GM23338 (cell line): ENCODE results near the gene LRRC4B. TPM values are rescaled to one million over a fixed set of nuclear protein-coding genes. Genes with fewer than 3 reads are reported as not detected.

Experiments
- EZH2phosphoT487 ChIP-seq: fragments of 200-600 bp; sonication (generic); IDR thresholded peaks from one replicate; pipeline ENCODE4 v1.8.1; 2018; ENCODE audit warnings: antibody characterized with exemption; ENCODE audit not compliant: unreplicated experiment
- REST ChIP-seq: IDR thresholded peaks from one replicate; pipeline ENCODE4 v1.6.1; 2018; ENCODE audit warnings: antibody characterized with exemption; ENCODE audit not compliant: unreplicated experiment
- STAT1 ChIP-seq: IDR thresholded peaks from one replicate; pipeline ENCODE4 v1.6.1; 2016; ENCODE audit warnings: antibody characterized with exemption; ENCODE audit not compliant: unreplicated experiment
- ZNF114 ChIP-seq: fragments of 250-450 bp; sonication (Bioruptor Pico); IDR thresholded peaks from 2 replicates; pipeline ENCODE4 v1.5.0; 2020; ENCODE audit warnings: mild to moderate bottlenecking, moderate library complexity
- ZNF331 ChIP-seq: fragments of 250-450 bp; sonication (Bioruptor Pico); IDR thresholded peaks from 2 replicates; pipeline ENCODE4 v1.5.0; 2020; ENCODE audit warnings: low read depth, mild to moderate bottlenecking, moderate library complexity
- ZNF462 ChIP-seq: fragments of 250-450 bp; sonication (Bioruptor Pico); IDR thresholded peaks from 2 replicates; pipeline ENCODE4 v1.5.0; 2020; ENCODE audit warnings: mild to moderate bottlenecking, moderate library complexity
- polyA plus RNA-seq: library from polyadenylated mRNA; unstranded; fragments of >200 nt; fragmentation: Nextera tagmentation; extraction: Ambion mirVana; gene quantifications from 2 replicates; pipeline ENCODE4 v1.2.1, GENCODE V29; 2016
- total RNA-seq: library from RNA; depleted of rRNA; stranded (reverse); fragments of >200 nt; shearing (Covaris generic); gene quantifications from 2 replicates; pipeline ENCODE4 v1.2.3, GENCODE V29; 2014
- TF ChIP-seq, protein P1 (sequence below): IDR thresholded peaks from 2 replicates; pipeline ENCODE4 v1.6.1; 2016; ENCODE audit warnings: antibody characterized with exemption

LRRC4B gene
- total and polyA plus RNA-seq, 2 experiments from 2014 or later, result 2.0 to 13.2 TPM

DNA sequence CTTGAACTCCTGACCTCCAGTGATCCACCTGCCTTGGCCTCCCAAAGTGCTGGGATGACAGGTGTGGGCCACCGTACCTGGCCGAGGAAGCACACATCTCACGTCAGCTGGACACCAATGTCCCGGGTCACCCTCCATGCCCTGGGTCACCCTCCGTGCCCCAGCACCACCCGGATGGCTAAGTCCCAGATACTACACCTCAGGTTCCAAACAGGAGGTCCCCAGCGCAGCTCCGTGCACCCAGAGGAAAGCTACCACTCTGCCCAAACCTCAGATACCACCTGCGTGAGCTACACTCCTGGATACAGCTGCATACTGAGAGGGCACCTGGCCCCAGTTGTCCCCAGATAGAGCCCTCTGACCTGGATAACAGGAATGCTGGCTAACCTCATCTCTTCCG, 14.0 kb downstream of the LRRC4B start (continued):
- TF ChIP-seq ZNF462 (CRISPR knock-in tag) (no peak), STAT1 (no peak), REST (no peak), ZNF114 (CRISPR knock-in tag) (no peak), EZH2phosphoT487 (no peak), ZNF331 (CRISPR knock-in tag) (no peak)
- TF ChIP-seq, protein P1, sequence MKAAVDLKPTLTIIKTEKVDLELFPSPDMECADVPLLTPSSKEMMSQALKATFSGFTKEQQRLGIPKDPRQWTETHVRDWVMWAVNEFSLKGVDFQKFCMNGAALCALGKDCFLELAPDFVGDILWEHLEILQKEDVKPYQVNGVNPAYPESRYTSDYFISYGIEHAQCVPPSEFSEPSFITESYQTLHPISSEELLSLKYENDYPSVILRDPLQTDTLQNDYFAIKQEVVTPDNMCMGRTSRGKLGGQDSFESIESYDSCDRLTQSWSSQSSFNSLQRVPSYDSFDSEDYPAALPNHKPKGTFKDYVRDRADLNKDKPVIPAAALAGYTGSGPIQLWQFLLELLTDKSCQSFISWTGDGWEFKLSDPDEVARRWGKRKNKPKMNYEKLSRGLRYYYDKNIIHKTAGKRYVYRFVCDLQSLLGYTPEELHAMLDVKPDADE, result no peak
